Keratinocyte (primary cell): ENCODE data around the gene TOLLIP.

Source experiments
- EZH2 ChIP-seq: IDR thresholded peaks from one replicate; pipeline ENCODE4 v1.6.1; 2012; ENCODE audit warnings: inconsistent platforms, mild to moderate bottlenecking, low read length, moderate library complexity
- TF ChIP-seq, protein P1 (sequence below), 3 experiments: IDR thresholded peaks in 1 of 3; conservative IDR thresholded peaks in 1 of 3; optimal IDR thresholded peaks in 1 of 3; 2 replicates in 2 of 3; 3 replicates in 1 of 3; pipeline versions ENCODE3 to v1.5.1; 2011; ENCODE audit warnings: low read length in 3 of 3, mild to moderate bottlenecking in 3 of 3, moderate library complexity in 2 of 3, control low read depth in 1 of 3, inconsistent platforms in 1 of 3; ENCODE audit not compliant: insufficient read depth in 2 of 3; ENCODE audit errors: extremely low read depth in 1 of 3

DNA sequence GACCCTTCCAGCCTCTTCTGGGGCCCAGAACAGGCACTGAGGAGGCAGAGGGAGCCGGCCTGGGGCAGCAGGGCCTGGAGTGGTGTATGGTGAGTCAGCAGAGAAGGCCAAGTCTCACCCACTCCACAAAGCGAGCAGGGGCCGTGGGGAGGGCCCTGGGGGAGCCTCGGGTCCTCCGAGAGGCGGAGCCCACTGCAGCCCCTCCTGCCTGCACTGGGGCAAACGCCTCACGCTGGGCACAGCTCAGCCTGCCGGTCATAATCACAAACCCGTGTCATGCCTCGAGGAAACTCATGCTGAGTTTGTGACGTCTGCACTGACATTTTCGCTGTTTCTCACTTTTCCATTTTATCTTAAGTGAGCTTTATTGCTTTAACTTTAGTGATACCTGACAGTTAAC, 38.4 kb downstream of the TOLLIP start:
- TF ChIP-seq, protein P1, sequence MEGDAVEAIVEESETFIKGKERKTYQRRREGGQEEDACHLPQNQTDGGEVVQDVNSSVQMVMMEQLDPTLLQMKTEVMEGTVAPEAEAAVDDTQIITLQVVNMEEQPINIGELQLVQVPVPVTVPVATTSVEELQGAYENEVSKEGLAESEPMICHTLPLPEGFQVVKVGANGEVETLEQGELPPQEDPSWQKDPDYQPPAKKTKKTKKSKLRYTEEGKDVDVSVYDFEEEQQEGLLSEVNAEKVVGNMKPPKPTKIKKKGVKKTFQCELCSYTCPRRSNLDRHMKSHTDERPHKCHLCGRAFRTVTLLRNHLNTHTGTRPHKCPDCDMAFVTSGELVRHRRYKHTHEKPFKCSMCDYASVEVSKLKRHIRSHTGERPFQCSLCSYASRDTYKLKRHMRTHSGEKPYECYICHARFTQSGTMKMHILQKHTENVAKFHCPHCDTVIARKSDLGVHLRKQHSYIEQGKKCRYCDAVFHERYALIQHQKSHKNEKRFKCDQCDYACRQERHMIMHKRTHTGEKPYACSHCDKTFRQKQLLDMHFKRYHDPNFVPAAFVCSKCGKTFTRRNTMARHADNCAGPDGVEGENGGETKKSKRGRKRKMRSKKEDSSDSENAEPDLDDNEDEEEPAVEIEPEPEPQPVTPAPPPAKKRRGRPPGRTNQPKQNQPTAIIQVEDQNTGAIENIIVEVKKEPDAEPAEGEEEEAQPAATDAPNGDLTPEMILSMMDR (optimal IDR thresholded peaks at IDR 0.05 in 1 of 3, IDR thresholded peaks at IDR 0.05 in 1 of 3, conservative IDR thresholded peaks at IDR 0.05 in 1 of 3; ENCODE audit: extremely low read depth in 1 of 3, insufficient read depth in 2 of 3, low read length in 3 of 3) = no peak
- TF ChIP-seq EZH2 = no peak
